ENCODE data around the gene ST3GAL2.
"Not testable (repeated sequence)": the region's sequence is repeated elsewhere in the genome, so short reads cannot be mapped to it uniquely, and the experiment has no call there.

The ST3GAL2 gene

DNA sequence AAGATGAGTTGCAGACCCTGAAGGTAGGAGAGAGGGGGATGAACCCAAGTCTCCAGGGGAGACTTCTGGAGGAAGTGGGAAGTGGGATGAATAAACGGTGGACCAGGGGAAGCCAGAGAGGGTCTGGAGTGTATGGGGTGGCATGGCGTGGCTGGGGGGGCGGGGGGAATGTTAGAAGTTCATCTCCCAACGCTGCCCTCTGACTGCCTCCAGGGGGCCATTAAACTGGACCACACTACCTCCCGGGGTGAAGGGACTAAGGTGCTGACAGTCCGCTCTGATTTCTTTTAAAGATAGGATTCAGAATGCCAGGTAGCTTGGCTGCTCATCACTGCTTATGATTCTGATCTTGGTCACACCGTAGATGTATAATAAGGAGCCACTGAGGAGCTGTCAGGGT, 21.2 kb downstream of the ST3GAL2 start:
- DNase-seq (ENCODE audit: low read depth, low spot score): no peak

DNA sequence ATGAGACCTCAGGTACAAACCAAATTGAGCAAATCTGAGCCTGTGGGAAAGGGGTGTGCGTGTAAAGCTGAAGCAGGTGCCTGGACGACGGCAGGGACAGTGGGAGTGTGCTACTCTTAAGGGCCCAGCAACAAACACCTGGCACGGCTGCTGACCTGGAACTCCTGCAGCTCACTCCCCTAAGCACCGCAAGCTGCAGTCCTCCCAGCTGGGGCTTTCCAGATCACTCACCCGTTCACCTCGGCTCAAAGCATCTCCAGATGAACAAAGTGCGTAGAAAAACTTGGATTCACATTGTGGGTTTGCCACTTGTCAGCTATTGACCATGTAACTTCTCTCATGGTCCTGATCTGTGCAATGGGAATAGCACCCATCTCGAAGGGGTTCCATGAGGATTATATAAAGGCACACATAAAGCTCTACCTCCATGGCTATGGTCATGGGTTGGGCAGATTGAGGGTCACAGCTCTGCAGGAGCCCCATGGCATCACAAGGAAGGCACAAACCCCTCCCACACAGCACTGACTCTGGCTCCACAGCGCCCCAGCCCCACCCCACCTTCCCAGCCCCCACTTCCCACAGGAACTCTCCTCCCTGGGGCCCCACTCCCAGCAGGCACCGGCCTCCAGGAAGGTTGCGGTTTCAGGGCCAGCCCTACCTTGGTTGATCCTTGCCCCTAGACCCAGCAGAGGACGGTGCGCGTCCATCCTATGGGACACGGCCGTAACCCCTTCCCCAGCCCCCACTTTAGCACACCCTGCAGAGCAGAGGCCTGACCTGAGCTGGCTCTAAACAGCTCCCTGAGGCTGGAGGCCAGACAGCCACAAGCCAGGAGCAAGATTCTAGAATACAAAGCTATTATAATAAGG, 21.9 kb downstream of the ST3GAL2 start:
- no peak for DNase-seq (ENCODE audit: low read depth, low spot score)

DNA sequence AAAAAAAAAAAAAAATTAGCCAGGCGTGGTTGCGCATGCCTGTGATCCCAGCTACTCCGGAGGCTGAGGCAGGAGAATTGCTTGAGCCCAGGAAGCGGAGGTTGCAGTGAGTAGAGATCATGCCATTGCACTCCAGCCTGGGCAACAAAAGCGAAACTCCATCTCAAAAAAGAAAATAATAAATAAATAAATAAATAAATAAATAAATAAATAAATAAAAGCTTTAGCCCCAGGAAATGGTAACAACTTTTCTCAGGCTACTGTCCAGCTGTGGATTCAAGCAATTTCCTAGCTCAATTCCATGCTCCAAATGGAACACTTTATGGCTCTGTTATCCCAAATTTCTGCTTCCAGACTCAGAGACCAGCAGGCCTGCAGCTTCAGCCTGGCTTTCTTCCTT, 25.3 kb downstream of the ST3GAL2 start:
- DNase-seq (ENCODE audit: low read depth, low spot score): not testable (repeated sequence)

DNA sequence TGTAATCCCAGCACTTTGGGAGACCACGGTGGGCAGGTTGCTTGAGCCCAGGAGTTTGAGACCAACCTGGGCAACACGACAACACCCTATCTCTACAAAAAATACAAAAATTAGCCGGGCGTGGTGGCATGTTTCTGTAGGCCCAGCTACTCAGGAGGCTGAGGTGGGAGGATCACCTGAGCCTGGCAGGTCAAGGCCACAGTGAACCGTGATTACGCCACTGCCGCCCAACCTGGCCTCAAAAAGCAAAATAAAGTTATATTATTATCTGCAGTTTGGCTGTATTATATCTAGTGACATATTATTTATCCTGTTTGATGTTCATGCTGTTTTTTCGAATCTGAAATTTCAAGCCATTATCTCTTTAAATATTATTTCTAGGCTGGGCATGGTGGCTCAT, 26.5 kb downstream of the ST3GAL2 start:
- no peak for DNase-seq (ENCODE audit: low read depth, low spot score)

DNA sequence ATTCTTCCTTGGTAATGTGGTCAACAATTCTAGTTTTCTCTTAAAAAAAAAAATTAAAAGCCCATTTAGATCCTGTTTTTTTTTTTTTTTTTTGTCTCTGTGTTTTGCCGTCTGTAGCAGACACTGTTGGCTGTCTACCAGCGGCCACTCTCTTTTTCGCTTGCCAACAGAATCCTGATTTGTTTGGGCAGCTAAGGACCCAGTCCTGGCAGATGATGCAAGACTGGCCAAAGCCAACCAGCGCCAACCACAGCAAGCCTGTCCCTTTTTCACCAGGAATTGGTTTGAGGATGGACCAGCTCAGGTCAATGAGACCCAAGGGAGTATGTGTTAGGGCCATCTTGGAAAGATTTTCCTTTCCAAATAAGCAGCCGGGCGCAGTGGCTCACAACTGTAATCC, 28.2 kb downstream of the ST3GAL2 start:
- no peak for DNase-seq (ENCODE audit: low read depth, low spot score)

DNA sequence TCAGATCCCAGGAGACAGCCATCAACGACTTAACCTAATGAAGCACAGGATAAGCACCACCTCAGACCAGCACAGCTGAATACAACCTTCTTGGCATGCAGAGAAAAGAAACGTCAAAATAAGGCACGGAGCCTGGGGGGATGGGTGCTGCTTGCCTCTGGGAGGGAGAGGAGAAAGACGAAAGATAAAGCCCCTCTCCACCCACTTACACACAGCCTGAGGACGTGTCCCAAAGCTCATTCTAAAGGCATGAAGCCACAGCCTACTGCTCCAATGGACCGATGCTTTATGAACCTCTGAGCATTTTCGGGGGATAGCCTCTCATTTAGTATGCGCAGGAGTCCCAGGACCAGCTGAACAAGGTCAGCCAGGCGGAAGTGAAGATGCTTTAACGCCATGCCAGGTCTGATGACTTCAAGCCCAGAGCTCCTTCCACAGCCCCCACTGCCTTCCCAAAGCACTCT, 31.1 kb downstream of the ST3GAL2 start:
- DNase-seq (ENCODE audit: low read depth, low spot score): no peak

DNA sequence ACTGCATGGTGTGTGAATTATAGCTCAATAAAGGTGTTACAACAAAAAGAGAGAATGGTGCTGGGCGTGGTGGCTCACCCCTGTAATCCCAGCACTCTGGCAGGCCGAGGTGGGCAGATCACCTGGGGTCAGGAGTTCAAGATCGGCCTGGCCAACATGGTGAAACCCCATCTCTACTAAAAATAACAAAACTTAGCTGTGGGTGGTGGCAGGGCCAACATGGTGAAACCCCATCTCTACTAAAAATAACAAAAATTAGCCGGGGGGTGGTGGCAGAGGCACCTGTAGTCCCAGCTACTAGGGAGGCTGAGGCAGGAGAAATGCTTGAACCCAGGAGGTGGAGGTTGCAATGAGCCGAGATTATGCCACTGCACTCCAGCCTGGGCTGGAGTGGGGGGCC, 32.8 kb downstream of the ST3GAL2 start:
- not testable (repeated sequence) for DNase-seq (ENCODE audit: low read depth, low spot score)

DNA sequence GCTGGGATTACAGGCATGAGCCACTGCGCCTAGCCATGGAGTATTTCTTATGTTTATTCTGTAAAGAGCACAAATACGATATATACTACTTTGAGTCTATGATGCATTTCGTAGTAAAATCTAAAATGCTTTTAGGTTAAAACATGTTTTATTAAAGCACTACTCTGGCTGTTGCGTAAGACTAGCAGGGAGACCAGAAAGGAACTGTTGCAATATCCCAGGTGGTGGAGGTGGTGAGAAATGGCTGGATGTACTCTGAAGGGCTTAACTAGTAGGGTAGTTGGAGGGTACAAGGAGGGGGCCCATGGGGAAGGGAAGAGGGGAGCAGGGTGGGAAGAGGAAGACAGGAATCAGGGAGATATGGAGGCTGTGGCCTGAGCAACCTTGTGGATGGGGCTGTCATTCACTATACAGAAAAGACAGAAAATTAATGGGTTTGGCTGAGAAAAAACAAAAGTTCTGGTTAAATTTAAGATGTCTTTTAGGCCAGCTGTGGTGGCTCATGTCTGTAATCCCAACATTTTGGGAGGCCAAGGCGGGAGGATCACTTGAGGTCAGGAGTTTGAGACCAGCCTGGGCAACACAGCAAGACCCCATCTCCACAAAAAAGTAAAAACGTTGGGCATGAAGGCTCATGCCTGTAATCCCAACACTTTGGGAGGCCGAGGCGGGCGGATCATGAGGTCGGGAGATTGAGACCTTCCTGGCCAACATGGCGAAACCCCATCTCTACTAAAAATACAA, 35.8 kb downstream of the ST3GAL2 start:
- DNase-seq (ENCODE audit: low read depth, low spot score): no peak

DNA sequence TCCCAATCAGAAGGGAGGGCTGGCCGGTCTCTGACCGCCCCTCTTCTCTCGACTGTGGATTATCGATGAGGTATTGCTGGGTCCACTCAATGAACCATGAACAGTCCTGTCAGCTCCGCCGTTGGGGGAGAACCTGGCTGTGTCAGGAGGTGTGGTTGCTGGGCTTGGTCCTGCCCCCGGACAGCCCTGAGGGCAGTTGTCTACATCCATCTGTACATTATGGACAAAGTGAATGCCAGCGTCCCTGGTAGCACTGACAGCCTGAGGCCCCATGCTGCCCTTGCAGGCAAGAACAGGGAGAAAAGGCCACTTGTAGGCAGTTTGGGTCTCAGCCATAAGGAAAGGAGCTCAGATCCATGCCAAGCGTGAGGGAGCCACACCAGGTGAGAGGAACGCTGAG, 38.9 kb downstream of the ST3GAL2 start:
- DNase-seq (ENCODE audit: low read depth, low spot score): no peak

DNA sequence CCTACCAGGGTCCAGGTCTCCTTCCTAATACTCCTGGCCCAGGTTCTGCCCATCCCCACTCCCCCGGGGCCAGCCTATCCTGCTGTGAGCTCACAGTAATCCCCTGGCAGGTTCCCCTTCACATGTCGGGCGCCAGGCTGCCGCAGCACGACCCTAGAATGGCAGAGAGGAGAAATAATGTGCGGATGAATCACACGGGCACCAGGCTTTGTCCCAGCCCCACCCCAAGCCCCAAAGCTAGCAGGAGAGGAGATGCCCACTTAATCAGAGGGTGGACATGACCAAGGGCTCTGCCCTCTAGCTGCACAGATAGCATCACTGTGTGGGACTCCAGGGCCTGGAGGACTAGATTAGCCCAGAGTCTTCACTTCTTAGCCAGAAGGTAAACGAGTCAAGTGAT, 39.5 kb downstream of the ST3GAL2 start:
- DNase-seq (ENCODE audit: low read depth, low spot score): no peak

DNA sequence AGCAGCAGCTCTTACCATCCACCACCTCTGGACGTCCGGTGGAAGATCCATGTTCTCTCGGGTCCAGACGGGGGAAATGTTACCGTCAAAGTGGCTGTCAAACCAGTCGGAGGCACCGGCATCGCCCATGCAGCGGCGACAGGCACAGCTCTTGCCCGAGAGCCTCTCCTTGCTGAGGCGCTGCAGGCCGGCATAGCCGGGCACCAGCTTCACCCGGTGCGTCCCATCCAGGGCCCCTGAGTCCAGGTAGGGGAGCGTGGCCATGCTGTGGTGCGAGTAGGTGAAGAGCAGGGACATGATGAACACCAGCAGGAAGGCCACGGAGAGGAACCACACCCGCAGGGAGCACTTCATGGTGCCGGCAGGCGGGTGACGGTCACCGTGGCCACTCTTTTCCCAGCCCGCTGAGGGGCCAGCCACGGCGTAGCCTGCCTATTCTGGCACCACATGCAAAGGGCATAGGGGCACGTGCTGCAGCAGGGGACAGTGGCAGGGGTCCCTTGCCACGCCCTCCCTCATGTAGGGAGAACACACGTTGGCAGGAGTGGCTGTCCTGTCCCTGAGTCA, 40.6 kb downstream of the ST3GAL2 start:
- DNase-seq (ENCODE audit: low read depth, low spot score): no peak

DNA sequence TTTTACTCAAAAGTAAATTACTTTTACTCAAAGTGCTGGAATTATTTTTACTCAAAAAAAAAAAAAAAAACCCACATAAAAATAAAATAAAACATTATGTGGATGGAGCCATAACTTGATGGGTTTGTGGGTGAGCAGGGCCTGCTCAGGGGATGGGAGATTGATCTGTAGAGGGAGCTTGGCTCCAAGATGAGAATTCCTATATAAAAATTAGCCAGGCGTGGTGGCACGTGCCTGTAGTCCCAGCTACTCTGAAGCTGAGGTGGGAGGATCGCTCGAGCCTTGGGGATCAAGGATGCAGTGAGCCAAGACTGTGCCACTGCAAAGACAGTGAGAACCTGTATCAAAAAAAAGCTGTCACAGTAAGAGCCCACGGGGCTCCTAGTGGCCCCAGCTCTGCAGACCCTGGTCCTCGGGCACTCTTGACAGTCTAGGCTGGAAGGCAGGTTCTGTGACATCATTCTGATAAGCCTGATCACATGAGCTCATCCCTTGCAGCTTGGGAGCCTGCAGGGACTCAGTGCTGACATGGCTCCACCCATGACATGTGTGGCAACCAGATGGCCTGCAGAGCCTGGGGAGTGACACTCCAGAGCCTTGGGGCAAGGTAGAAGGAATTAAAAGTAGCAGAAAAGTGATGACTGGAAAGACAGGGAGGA, 42.5 kb downstream of the ST3GAL2 start:
- no peak for DNase-seq (ENCODE audit: low read depth, low spot score)

DNA sequence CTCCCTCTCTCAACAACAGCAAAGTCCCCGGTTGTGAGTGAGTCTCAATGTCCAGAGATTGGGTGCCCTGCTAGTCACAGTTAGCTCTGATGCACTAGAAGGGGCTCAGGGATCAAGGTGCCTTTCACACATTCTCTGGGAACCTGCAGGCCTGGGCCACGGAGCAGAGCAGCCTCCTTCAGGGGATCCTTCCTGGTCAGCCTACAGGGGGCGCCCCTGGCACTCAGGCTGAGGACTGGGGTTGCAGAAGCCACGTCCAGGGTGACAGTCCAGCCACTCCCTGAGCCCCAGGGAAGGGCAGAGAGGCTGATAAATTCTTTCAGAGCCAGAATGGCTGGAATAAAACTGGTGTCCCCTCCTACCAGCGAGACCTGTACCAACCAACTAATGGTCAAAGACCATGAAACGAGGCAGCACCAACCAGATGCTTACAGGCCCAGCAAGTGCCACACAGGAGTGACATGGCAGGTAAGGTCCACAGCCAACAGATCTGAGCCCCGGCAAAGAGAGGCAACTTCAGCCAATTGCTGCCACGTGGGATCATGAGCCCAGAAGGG, 43.5 kb downstream of the ST3GAL2 start:
- no peak for DNase-seq (ENCODE audit: low read depth, low spot score)

DNA sequence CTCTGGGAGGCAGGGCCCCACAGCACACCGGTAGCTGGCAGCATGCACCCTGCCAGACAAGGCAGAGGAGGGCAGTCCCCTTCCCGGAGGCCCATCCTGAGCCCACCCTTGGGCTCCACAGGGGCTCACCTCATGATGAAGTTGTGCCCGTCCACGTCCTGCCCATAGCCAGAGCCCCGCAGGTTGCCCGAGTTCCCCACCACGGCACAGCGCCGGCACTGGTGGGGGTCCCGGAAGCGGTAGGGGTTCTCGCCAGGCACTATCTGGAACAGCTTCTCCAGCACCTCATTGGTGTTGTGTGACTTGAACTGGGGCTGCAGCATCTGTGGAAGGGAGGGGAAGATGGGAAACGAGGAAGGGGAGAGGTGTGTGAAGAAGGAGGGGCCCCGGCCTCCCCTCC, 44.0 kb downstream of the ST3GAL2 start:
- DNase-seq (ENCODE audit: low read depth, low spot score): no peak

DNA sequence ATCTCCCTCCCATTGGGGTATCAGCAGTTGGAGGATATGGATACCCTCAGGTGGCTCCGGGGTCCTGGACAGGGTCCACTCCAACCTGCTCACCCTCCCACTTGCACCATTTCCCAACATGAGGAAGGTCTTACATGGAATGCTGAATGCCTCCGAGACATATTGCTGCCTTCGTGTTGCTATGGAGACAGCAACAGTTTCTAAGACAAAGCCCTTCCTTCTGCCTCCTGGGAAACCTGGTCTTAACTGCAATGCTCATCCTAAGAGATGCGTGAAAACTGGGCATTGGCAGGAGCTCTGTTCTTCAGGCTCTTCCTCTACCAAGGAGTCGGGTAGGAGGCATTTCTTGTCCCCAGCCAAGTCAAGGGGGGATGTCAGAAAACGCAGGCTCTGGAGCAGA, 45.2 kb downstream of the ST3GAL2 start:
- DNase-seq (ENCODE audit: low read depth, low spot score): no peak

DNA sequence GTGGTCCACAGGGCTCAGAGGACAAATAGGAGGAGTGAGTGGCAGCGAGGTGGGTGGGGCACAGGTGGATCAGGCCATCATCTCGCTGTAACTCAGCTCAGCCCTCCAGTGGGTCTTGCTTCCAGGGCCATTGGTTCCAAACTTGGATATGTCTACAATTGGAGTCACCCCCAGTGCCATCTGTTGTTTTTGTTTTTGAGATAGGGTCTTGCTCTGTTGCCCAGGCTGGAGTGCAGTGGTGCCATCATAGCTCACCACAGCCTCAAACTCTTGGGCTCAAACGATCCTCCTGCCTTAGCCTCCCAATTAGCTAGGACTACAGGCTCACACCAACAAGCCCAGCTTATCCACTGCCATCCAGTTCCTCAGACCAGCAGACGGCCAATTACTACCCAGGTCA, 46.3 kb downstream of the ST3GAL2 start:
- no peak for DNase-seq (ENCODE audit: low read depth, low spot score)

DNA sequence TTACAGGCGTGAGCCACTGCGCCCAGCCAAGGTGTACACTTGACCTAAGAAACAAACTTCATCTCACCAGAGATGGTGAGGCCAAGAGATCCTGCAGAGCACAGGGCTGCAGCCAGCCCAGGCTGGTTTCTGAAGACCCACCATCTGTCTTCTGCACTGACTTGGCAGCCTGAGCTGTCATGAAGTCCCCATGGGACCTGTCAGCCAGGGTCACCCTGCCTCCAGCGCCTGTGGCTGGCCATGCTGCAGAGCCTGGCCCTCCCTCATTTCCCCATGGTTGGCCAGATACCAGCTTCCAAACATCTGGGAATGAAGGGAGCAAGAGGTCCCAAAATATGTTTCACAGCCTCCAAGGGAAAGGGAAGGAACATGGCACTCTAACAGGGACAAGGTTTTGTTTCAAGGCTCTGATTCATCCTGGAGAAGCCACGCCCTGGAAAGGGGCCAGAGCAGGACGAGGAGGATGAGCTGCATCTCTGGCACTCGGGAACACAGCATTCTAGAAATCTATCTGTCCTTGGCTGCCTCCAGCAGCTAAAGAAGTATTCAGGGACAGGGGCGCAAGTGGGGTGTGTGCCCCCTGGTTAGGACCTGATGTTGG, 46.9 kb downstream of the ST3GAL2 start:
- DNase-seq (ENCODE audit: low read depth, low spot score): no peak

DNA sequence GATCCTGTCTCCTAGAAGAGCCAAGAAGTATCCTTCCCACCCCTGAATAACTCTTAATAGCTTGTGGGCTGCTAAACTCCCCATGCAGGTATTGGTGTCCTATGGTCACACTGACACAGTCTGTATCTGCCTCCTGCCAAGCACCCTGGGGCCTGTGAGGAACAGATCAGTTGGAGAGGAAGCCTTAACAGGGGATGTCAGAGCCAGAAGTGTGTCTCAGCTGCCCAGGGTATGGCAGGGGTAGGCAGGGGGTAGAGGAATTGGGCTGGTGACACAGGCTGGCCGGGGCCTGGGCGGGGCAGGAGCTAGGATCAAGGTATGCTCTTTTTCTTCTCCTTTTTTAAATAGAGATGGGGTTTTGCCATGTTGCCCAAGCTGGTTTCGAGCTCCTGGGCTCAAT, 47.5 kb downstream of the ST3GAL2 start:
- no peak for DNase-seq (ENCODE audit: low read depth, low spot score)

DNA sequence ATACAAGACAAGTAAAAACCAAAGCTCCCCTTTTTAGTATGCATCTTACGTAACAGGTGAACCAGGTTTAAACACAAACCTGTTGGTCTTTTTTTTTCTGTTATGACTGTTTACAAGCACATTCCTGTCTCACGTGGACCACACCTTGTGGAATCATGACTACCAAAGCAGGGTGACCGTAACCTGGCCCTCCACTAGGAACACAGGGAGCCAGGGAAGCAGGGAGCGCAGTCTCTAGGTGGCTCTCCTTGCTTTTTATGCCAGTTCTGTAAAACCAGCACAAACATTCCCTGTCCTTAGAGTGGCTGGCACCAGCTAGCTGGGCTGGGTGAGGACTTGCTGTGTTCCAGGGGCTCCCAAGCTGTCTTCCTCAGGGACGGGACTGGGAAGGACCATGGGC, 48.1 kb downstream of the ST3GAL2 start:
- DNase-seq (ENCODE audit: low read depth, low spot score): no peak

DNA sequence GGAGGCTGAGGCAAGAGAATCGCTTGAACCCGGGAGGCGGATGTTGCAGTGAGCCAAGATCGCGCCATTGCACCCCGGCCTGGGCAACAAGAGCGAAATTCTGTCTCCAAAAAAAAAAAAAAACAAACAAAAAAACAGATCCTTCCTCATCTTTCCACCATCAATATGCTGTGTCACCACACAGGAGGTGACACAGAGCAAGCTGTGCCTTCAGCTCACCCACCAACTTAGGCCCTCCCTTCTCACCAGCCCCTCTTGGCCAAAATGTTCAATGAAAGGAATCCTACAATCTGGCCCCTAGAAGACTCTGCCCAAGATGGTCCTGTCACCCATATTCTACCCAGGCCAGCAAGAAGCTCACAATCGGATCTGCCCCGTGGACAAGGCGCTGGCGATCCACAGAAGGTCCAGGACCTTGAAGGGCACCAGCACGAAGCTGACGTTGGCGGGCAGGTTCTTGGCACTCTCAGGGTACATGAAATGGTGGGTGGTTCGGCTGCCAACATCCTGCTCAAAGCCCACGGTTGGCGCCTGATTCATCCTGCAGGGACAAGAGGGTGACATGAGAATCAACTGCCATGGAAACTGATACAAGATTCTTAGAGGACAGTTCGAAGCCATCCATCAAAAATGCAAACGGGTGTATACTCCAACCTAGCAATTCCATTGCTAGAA, 50.8 kb downstream of the ST3GAL2 start:
- no peak for DNase-seq (ENCODE audit: low read depth, low spot score)

Data from brain pericyte (primary cell).